ENCODE results near the gene NOP53.

DNA sequence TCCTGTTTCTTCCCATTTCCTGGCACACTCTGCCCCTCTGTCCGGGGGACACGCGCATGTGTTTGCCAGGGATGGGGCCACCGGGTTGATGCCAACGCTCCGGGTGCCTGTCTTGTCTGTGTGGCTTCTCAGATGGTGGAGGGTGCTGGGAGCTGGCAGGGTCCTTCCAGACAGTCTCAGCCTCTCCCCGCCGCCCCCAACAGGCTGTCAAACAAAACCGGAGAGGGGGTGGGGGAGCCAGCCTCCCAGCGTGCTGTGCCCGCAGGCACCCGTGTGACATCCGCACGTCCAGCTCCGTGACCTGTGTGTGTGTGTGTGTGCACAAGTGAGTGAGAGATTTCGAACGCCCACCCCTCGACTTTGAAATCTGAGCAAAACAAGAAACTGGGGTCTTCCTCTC, 42.7 kb upstream of the NOP53 start:
- TF ChIP-seq POLR2AphosphoS5 (IDR thresholded peaks at IDR 0.05; ENCODE audit: low read depth, low read length) (no peak), POLR2A (IDR thresholded peaks at IDR 0.05; ENCODE audit: low read depth, low read length) (no peak)
